Measurements from ENCODE around the gene LRIT1.

Gene LRIT1

GRCh38 chr10:84196941-84197340 lies 44.4 kb downstream of the LRIT1 start:
- Histone ChIP-seq H3K27me3 (ENCODE audit: control insufficient read depth in 1 of 2, insufficient read depth in 2 of 2, low read length in 2 of 2) (peaks cover 6 to 26% of the 10 kb centered on the region in 2 donors), H3K4me3 (ENCODE audit: low read depth in 1 of 2, low read length in 2 of 2) (no peak overlapping the region), H3K9ac (ENCODE audit: low read length) (no peak overlapping the region), H3K27ac (ENCODE audit: low read depth, low read length) (no peak overlapping the region), H3K36me3 (ENCODE audit: insufficient read depth, low read length) (no peaks in the 10 kb centered on the region), H3K4me1 (ENCODE audit: insufficient read depth, low read length) (peaks cover 35% of the 10 kb centered on the region), H3K9me3 (ENCODE audit: low read length) (no peaks in the 10 kb centered on the region)

GRCh38 chr10:84196083-84196482 lies 45.3 kb downstream of the LRIT1 start:
- Histone ChIP-seq H3K27ac (ENCODE audit: low read depth, low read length) (no peak overlapping the region), H3K36me3 (ENCODE audit: insufficient read depth, low read length) (no peaks in the 10 kb centered on the region), H3K27me3 (ENCODE audit: control insufficient read depth in 1 of 2, insufficient read depth in 2 of 2, low read length in 2 of 2) (peaks cover 6 to 26% of the 10 kb centered on the region in 2 donors)

GRCh38 chr10:84195044-84195830 lies 46.1 kb downstream of the LRIT1 start:
- H3K27ac ChIP-seq (ENCODE audit: low read depth, low read length): no peak overlapping the region
- peak overlapping the region; percentile 36 to 51 for H3K4me3 ChIP-seq (ENCODE audit: low read depth in 1 of 2, low read length in 2 of 2)
- H3K4me1 ChIP-seq (ENCODE audit: insufficient read depth, low read length): peaks cover 35% of the 10 kb centered on the region
- peaks cover 6 to 26% of the 10 kb centered on the region in 2 donors for H3K27me3 ChIP-seq (ENCODE audit: control insufficient read depth in 1 of 2, insufficient read depth in 2 of 2, low read length in 2 of 2)
- no peak overlapping the region for H3K9ac ChIP-seq (ENCODE audit: low read length)
- H3K9me3 ChIP-seq (ENCODE audit: low read length): no peaks in the 10 kb centered on the region
- no peaks in the 10 kb centered on the region for H3K36me3 ChIP-seq (ENCODE audit: insufficient read depth, low read length)

More at GRCh38 chr10:84196083-84196482, 45.3 kb downstream of the LRIT1 start:
- Histone ChIP-seq H3K9ac (ENCODE audit: low read length) (no peak overlapping the region), H3K9me3 (ENCODE audit: low read length) (no peaks in the 10 kb centered on the region), H3K4me1 (ENCODE audit: insufficient read depth, low read length) (peaks cover 35% of the 10 kb centered on the region), H3K4me3 (ENCODE audit: low read depth in 1 of 2, low read length in 2 of 2) (no peak overlapping the region)

GRCh38 chr10:84194424-84195043 lies 46.8 kb downstream of the LRIT1 start, which contains the start of gene CDHR1:
Gene CDHR1, plus strand, starts transcription at chr10:84194537. Its CDS starts 224 bp downstream, at chr10:84194761.
- peaks cover 6 to 26% of the 10 kb centered on the region in 2 donors for H3K27me3 ChIP-seq (ENCODE audit: control insufficient read depth in 1 of 2, insufficient read depth in 2 of 2, low read length in 2 of 2)
- no peak within 1 kb of the TSS for H3K27ac ChIP-seq (ENCODE audit: low read depth, low read length)
- H3K36me3 ChIP-seq (ENCODE audit: insufficient read depth, low read length): no peaks in the 10 kb centered on the region
- peak within 1 kb of the TSS; percentile 36 to 51 for H3K4me3 ChIP-seq (ENCODE audit: low read depth in 1 of 2, low read length in 2 of 2)
- H3K9ac ChIP-seq (ENCODE audit: low read length): no peak within 1 kb of the TSS
- H3K9me3 ChIP-seq (ENCODE audit: low read length): no peaks in the 10 kb centered on the region
- H3K4me1 ChIP-seq (ENCODE audit: insufficient read depth, low read length): peaks cover 35% of the 10 kb centered on the region

DNA sequence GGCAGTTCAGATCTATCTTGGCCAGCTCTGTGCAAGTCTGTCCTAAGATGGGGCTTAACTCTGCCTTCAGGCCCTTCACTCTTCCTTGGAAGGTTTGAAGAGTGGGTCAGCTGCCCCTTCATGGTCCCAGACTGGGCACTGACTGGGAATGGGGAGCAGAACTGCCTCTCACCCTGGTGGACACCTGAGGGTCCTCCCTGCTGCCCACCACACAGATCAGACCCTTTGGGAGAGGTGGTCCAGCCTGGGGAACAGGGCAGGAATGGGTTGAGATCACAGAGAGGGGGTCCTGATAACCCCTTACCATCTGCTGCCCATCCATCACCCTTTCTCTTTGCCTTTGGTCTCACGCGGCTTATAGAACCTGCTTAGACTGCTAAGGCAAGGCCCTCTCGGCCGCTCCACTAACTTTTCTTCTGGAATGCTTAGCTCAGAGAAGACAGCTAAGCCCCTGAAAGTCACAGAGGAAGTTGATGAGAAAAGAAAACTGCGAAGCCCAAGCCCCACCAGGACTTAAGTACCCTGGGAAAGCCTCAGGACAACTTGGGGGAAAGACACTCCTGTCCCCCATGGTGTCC lies 47.4 kb downstream of the LRIT1 start:
- no peak overlapping the region for H3K9ac ChIP-seq (ENCODE audit: low read length)
- peaks cover 35% of the 10 kb centered on the region for H3K4me1 ChIP-seq (ENCODE audit: insufficient read depth, low read length)
- H3K4me3 ChIP-seq (ENCODE audit: low read depth in 1 of 2, low read length in 2 of 2): peak overlapping the region; percentile 36 to 51
- no peaks in the 10 kb centered on the region for H3K36me3 ChIP-seq (ENCODE audit: insufficient read depth, low read length)
- H3K9me3 ChIP-seq (ENCODE audit: low read length): no peaks in the 10 kb centered on the region
- H3K27me3 ChIP-seq (ENCODE audit: control insufficient read depth in 1 of 2, insufficient read depth in 2 of 2, low read length in 2 of 2): peaks cover 6 to 26% of the 10 kb centered on the region in 2 donors
- no peak overlapping the region for H3K27ac ChIP-seq (ENCODE audit: low read depth, low read length)

GRCh38 chr10:84193327-84193726 lies 48.0 kb downstream of the LRIT1 start:
- Histone ChIP-seq H3K27ac (ENCODE audit: low read depth, low read length) (no peak overlapping the region), H3K4me3 (ENCODE audit: low read depth in 1 of 2, low read length in 2 of 2) (no peak overlapping the region), H3K27me3 (ENCODE audit: control insufficient read depth in 1 of 2, insufficient read depth in 2 of 2, low read length in 2 of 2) (peaks cover 6 to 26% of the 10 kb centered on the region in 2 donors), H3K4me1 (ENCODE audit: insufficient read depth, low read length) (peaks cover 35% of the 10 kb centered on the region), H3K9ac (ENCODE audit: low read length) (no peak overlapping the region), H3K36me3 (ENCODE audit: insufficient read depth, low read length) (no peaks in the 10 kb centered on the region), H3K9me3 (ENCODE audit: low read length) (no peaks in the 10 kb centered on the region)

- Histone ChIP-seq H3K27ac (ENCODE audit: low read depth, low read length) (no peak overlapping the region), H3K9ac (ENCODE audit: low read length) (no peak overlapping the region), H3K9me3 (ENCODE audit: low read length) (no peaks in the 10 kb centered on the region), H3K4me1 (ENCODE audit: insufficient read depth, low read length) (peaks cover 18% of the 10 kb centered on the region), H3K27me3 (ENCODE audit: control insufficient read depth in 1 of 2, insufficient read depth in 2 of 2, low read length in 2 of 2) (peaks cover 6 to 26% of the 10 kb centered on the region in 2 donors), H3K4me3 (ENCODE audit: low read depth in 1 of 2, low read length in 2 of 2) (no peak overlapping the region), H3K36me3 (ENCODE audit: insufficient read depth, low read length) (no peaks in the 10 kb centered on the region)
Measured at GRCh38 chr10:84191106-84191505, 50.2 kb downstream of the LRIT1 start.

GRCh38 chr10:84190621-84191020 lies 50.7 kb downstream of the LRIT1 start:
- Histone ChIP-seq H3K4me3 (ENCODE audit: low read depth in 1 of 2, low read length in 2 of 2) (no peak overlapping the region), H3K9ac (ENCODE audit: low read length) (no peak overlapping the region), H3K9me3 (ENCODE audit: low read length) (no peaks in the 10 kb centered on the region), H3K27me3 (ENCODE audit: control insufficient read depth in 1 of 2, insufficient read depth in 2 of 2, low read length in 2 of 2) (peaks cover 6 to 22% of the 10 kb centered on the region in 2 donors), H3K36me3 (ENCODE audit: insufficient read depth, low read length) (no peaks in the 10 kb centered on the region), H3K4me1 (ENCODE audit: insufficient read depth, low read length) (peaks cover 14% of the 10 kb centered on the region), H3K27ac (ENCODE audit: low read depth, low read length) (no peak overlapping the region)

- Histone ChIP-seq H3K9ac (ENCODE audit: low read length) (no peak overlapping the region), H3K27me3 (ENCODE audit: control insufficient read depth in 1 of 2, insufficient read depth in 2 of 2, low read length in 2 of 2) (peaks cover 4 to 6% of the 10 kb centered on the region in 2 donors), H3K4me1 (ENCODE audit: insufficient read depth, low read length) (peaks cover under 1% of the 10 kb centered on the region), H3K36me3 (ENCODE audit: insufficient read depth, low read length) (no peaks in the 10 kb centered on the region), H3K27ac (ENCODE audit: low read depth, low read length) (no peak overlapping the region), H3K9me3 (ENCODE audit: low read length) (no peaks in the 10 kb centered on the region), H3K4me3 (ENCODE audit: low read depth in 1 of 2, low read length in 2 of 2) (no peak overlapping the region)
Measured at GRCh38 chr10:84188815-84189214, 52.5 kb downstream of the LRIT1 start.

- Histone ChIP-seq H3K36me3 (ENCODE audit: insufficient read depth, low read length) (no peaks in the 10 kb centered on the region), H3K4me3 (ENCODE audit: low read depth in 1 of 2, low read length in 2 of 2) (no peak overlapping the region), H3K27me3 (ENCODE audit: control insufficient read depth in 1 of 2, insufficient read depth in 2 of 2, low read length in 2 of 2) (no peaks in the 10 kb centered on the region), H3K4me1 (ENCODE audit: insufficient read depth, low read length) (no peaks in the 10 kb centered on the region), H3K27ac (ENCODE audit: low read depth, low read length) (no peak overlapping the region), H3K9ac (ENCODE audit: low read length) (no peak overlapping the region), H3K9me3 (ENCODE audit: low read length) (no peaks in the 10 kb centered on the region)
Measured at GRCh38 chr10:84185526-84186175, 55.7 kb downstream of the LRIT1 start.

GRCh38 chr10:84184517-84184916 lies 56.8 kb downstream of the LRIT1 start:
- peaks cover under 1% of the 10 kb centered on the region for H3K4me1 ChIP-seq (ENCODE audit: insufficient read depth, low read length)
- H3K27me3 ChIP-seq (ENCODE audit: control insufficient read depth in 1 of 2, insufficient read depth in 2 of 2, low read length in 2 of 2): no peaks in the 10 kb centered on the region
- no peak overlapping the region for H3K9ac ChIP-seq (ENCODE audit: low read length)
- no peaks in the 10 kb centered on the region for H3K9me3 ChIP-seq (ENCODE audit: low read length)
- no peak overlapping the region for H3K27ac ChIP-seq (ENCODE audit: low read depth, low read length)
- no peak overlapping the region for H3K4me3 ChIP-seq (ENCODE audit: low read depth in 1 of 2, low read length in 2 of 2)
- H3K36me3 ChIP-seq (ENCODE audit: insufficient read depth, low read length): no peaks in the 10 kb centered on the region
